PC-9 (cell line): ENCODE data around the gene SCN1B. TPM values are rescaled to one million over a fixed set of nuclear protein-coding genes. Genes with fewer than 3 reads are reported as not detected.

Experiments
- BruUV-seq: library from RNA; stranded (reverse); fragments of 400-500 nt; replicated peaks from 2 replicates; lab custom pipeline; 2021; lab: Mats Ljungman, UMichigan
- CTCF ChIA-PET: fragments of 300-600 bp; sonication (Branson Sonifier 250); formaldehyde crosslinking; loops from one replicate; lab custom pipeline; 2022; ENCODE audit warnings: antibody characterized with exemption; lab: Charles Lee
- POLR2A ChIA-PET: fragments of 300-600 bp; sonication (Branson Sonifier 250); formaldehyde crosslinking; loops from one replicate; lab custom pipeline; 2022; ENCODE audit warnings: antibody characterized with exemption; ENCODE audit not compliant: unreplicated experiment; lab: Charles Lee
- DNase-seq, 2 experiments: peaks; one replicate each; pipeline versions ENCODE4 v3.0.0 to v3.0.0-alpha.2; 2015 to 2022; ENCODE audit warnings: mixed read lengths in 1 of 2
- H2AFZ ChIP-seq: fragments of 200-600 bp; sonication (generic); 2 replicates; pipeline ENCODE4 v1.8.1; 2017; ENCODE audit warnings: antibody characterized with exemption
- H3F3A ChIP-seq: fragments of 200-600 bp; sonication (generic); 2 replicates; pipeline ENCODE4 v1.8.1; 2017; ENCODE audit warnings: antibody characterized with exemption, mild to moderate bottlenecking, low read depth; ENCODE audit not compliant: insufficient read depth
- H3K27ac ChIP-seq: fragments of 200-600 bp; sonication (generic); 2 replicates; pipeline ENCODE4 v1.6.1; 2016; ENCODE audit warnings: mixed run types
- H3K27me3 ChIP-seq: fragments of 200-600 bp; sonication (generic); 2 replicates; pipeline ENCODE4 v1.6.1; 2016; ENCODE audit warnings: low read depth, mixed run types; ENCODE audit not compliant: insufficient read depth
- H3K36me3 ChIP-seq: fragments of 200-600 bp; sonication (generic); 2 replicates; pipeline ENCODE4 v1.6.1; 2016; ENCODE audit warnings: low read depth, mixed run types
- H3K4me1 ChIP-seq: fragments of 200-600 bp; sonication (generic); replicated peaks from 2 replicates; pipeline ENCODE4 v1.6.1; 2016; ENCODE audit warnings: mixed run types; ENCODE audit not compliant: insufficient read depth
- H3K4me2 ChIP-seq: fragments of 200-600 bp; sonication (generic); 2 replicates; pipeline ENCODE4 v1.6.1; 2017; ENCODE audit warnings: mixed run types
- H3K4me3 ChIP-seq: fragments of 200-600 bp; sonication (generic); 2 replicates; pipeline ENCODE4 v1.6.1; 2016; ENCODE audit warnings: mixed run types
- H3K79me2 ChIP-seq: fragments of 200-600 bp; sonication (generic); 2 replicates; pipeline ENCODE4 v1.6.1; 2017; ENCODE audit warnings: low read depth, mixed run types
- H3K9me2 ChIP-seq: fragments of 200-600 bp; sonication (generic); 2 replicates; pipeline ENCODE4 v1.8.1; 2017; ENCODE audit warnings: mild to moderate bottlenecking; ENCODE audit not compliant: insufficient read depth
- H3K9me3 ChIP-seq: fragments of 200-600 bp; sonication (generic); 2 replicates; pipeline ENCODE4 v1.8.1; 2016; ENCODE audit warnings: low read depth; ENCODE audit not compliant: insufficient read depth
- H4K20me1 ChIP-seq: fragments of 200-600 bp; sonication (generic); 2 replicates; pipeline ENCODE4 v1.8.1; 2017; ENCODE audit not compliant: insufficient read depth
- CTCF ChIP-seq: fragments of 200-600 bp; sonication (generic); conservative IDR thresholded peaks from 2 replicates; pipeline ENCODE4 v1.6.1; 2017; ENCODE audit warnings: mixed run types, antibody characterized with exemption, mild to moderate bottlenecking, moderate library complexity
- EZH2 ChIP-seq: fragments of 200-600 bp; sonication (generic); IDR thresholded peaks from 2 replicates; pipeline ENCODE4 v1.8.0; 2017; ENCODE audit warnings: antibody characterized with exemption, low read depth
- intact Hi-C: fragments of 100-400 bp; cut with micrococcal nuclease; formaldehyde crosslinking; loops from one replicate; pipeline ENCODE4 v1.10.0; 2022; ENCODE audit not compliant: unreplicated experiment
- total RNA-seq: library from RNA; stranded (reverse); gene quantifications from 2 replicates; pipeline ENCODE4 v1.2.3, GENCODE V29; 2021

Gene SCN1B
- total RNA-seq, 1 experiment from 2014 or later, result 2.4 TPM

DNA sequence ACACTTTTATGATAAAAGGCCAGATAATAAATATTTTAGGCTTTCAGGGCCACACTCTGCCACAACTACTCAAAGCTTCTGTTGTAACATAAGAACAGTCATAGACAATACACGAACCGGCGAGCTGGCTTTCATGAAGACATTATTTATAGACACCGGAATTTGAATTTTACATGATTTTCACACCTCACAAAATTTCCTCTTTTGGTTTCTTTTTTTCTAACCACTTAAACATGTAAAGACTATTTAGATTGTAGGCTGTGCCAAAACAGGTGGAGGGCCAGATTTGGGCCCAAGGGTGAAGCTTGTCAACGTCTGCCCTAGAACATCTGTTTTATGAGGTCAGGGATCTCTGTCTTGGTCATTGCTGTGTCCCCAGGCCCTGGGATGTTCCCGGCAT is 55.7 kb downstream of the SCN1B start:
- Histone ChIP-seq H3K9me2 (no peaks in the 10 kb centered on the region), H3K27ac (no peak overlapping the region), H4K20me1 (no peaks in the 10 kb centered on the region), H3K27me3 (no peaks in the 10 kb centered on the region), H3F3A (0 out of 2 replicates have a peak, but pooled peaks cover 3% of the 10 kb centered on the region), H3K79me2 (no peaks in the 10 kb centered on the region), H3K4me3 (no peak overlapping the region), H3K36me3 (no peaks in the 10 kb centered on the region), H3K9me3 (no peaks in the 10 kb centered on the region), H3K4me1 (0 out of 2 replicates have a peak, but pooled peaks cover 4% of the 10 kb centered on the region), H2AFZ (no peak overlapping the region), H3K4me2 (no peak overlapping the region)
- no peak for TF ChIP-seq EZH2
- no peak for TF ChIP-seq CTCF
- intact Hi-C loops, result no loop called here
- no peak for DNase-seq
- ChIA-PET POLR2A (no interaction called here), CTCF (no interaction called here)
- no TSS peak for BruUV-seq

DNA sequence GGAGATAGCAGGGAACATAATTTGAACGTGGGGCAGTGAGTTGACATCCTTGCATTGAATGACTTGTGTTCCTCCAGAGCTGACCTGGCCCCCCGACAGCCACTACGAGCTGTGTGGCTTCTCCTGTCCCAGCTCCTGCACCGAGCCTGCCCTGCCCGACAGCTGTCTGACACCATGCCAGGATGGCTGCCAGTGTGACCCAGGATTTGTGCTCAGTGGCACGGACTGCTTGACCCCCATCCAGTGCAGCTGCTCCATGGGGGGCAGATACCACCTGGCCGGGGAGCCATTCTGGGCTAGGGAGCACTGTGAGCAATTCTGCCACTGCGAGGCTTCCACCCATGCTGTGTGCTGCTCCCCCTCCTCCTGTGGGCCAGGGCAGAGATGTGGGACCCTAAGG is 56.2 kb downstream of the SCN1B start:
- BruUV-seq, result no TSS peak
- Histone ChIP-seq H2AFZ (no peak overlapping the region), H3F3A (0 out of 2 replicates have a peak, but pooled peaks cover 3% of the 10 kb centered on the region), H3K9me2 (no peaks in the 10 kb centered on the region), H3K36me3 (no peaks in the 10 kb centered on the region), H3K4me1 (0 out of 2 replicates have a peak, but pooled peaks cover 4% of the 10 kb centered on the region), H3K27ac (no peak overlapping the region), H3K9me3 (no peaks in the 10 kb centered on the region), H3K27me3 (no peaks in the 10 kb centered on the region), H3K4me3 (no peak overlapping the region), H4K20me1 (no peaks in the 10 kb centered on the region), H3K4me2 (no peak overlapping the region), H3K79me2 (no peaks in the 10 kb centered on the region)
- CTCF ChIA-PET, result no interaction called here
- no peak for TF ChIP-seq EZH2
- no peak for TF ChIP-seq CTCF
- DNase-seq, result no peak
- POLR2A ChIA-PET, result no interaction called here
- intact Hi-C loops, result no loop called here

DNA sequence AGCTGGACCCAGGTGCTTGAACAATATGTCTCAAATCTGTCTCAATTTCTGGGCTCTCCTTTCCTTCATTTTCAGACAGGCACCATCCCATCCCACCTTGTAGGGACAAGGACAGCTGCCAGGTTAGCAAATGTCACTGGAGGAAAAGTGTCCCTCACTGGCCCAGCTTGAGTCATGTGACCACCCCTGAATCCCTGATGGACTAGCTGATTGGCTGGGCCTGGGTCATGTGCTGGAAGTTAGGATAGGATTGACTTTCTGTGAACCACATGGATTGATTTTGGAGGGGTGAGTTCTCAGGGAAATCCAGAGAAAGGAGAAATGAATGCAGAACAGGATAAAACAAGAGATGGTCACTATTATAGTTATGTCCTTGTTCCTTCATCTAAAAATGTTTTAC is 57.1 kb downstream of the SCN1B start:
- Histone ChIP-seq H3K9me2 (no peaks in the 10 kb centered on the region), H4K20me1 (no peaks in the 10 kb centered on the region), H3K4me3 (no peak overlapping the region), H3K9me3 (no peaks in the 10 kb centered on the region), H3K4me1 (0 out of 2 replicates have a peak, but pooled peaks cover 4% of the 10 kb centered on the region), H3K79me2 (no peaks in the 10 kb centered on the region), H3F3A (peaks cover 3% of the 10 kb centered on the region; the same call in 1 of the 2 replicates), H2AFZ (no peak overlapping the region), H3K36me3 (no peaks in the 10 kb centered on the region), H3K27ac (no peak overlapping the region), H3K27me3 (no peaks in the 10 kb centered on the region), H3K4me2 (no peak overlapping the region)
- BruUV-seq, result no TSS peak
- TF ChIP-seq EZH2 (no peak), CTCF (no peak)
- no peak for DNase-seq
- CTCF ChIA-PET, result no interaction called here
- POLR2A ChIA-PET, result interaction anchor here (0.6 kb wide), 1 partner anchor 29 kb away, joined by 4 read pairs; no protein-coding TSS in a partner anchor
- intact Hi-C loops, result no loop called here
